ENCODE measurements around the gene GNAO1. TPM values are rescaled to one million over a fixed set of nuclear protein-coding genes. Genes with fewer than 3 reads are reported as not detected.

Gene GNAO1
- total and polyA plus RNA-seq, 9 of the 15 experiments (the other 6 are each of a cell fraction or from before 2014, with no cell fraction given), result 0.07 to 0.42 (median 0.08) TPM; not detected in 5

DNA sequence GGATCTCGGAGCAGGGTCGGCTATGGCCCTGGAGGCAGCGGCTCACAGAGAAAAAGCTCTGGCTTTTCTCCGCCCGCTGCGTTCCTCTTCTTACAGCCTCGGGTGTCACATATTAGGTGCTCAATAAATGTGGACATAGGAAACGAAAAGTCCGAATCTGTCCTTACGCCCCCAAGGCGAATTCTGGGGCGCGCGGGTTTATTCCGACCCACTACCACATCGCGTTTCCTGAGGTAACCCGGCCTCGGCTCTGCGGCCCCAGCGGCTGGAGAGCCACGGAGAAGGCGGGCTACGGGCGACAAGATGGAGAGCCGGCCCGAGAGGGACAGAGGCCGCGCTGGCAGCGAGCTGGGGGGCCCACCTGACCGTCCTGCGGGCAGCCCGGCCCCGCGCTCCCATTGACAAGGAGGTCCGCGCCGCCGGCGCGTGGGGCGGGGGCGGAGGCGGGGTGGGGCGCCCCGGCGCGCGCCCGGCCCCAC lies 573 bp upstream of the GNAO1 start:
- ATAC-seq, result peak; percentile 9
- H2AFZ ChIP-seq (ENCODE audit: low read depth, low read length), result peak overlapping the region; percentile 64
- no peaks in the 10 kb centered on the region for H3K79me2 ChIP-seq (ENCODE audit: control insufficient read depth, insufficient read depth, low read length)
- no peak for DNase-seq (ENCODE audit: extremely low read depth in 1 of 4, low spot score in 3 of 4)
- intact Hi-C loops (cut with micrococcal nuclease) (no loop called here), in situ Hi-C loops (cut with MboI) (no loop called here)
- BruUV-seq (replicated peaks), result no TSS peak
- H3K4me3 ChIP-seq, result peak overlapping the region; percentile 44
- 0 out of 2 replicates have a peak, but pooled peaks cover 5% of the 10 kb centered on the region for H4K20me1 ChIP-seq (replicated peaks; ENCODE audit: control insufficient read depth, insufficient read depth, low read length)
- no peaks in the 10 kb centered on the region for H3K9me3 ChIP-seq (replicated peaks; ENCODE audit: control insufficient read depth, insufficient read depth, low read depth, low read length)
- TF ChIP-seq NUFIP1 (IDR thresholded peaks at IDR 0.05; ENCODE audit: partially characterized antibody) (no peak), HDAC1 (IDR thresholded peaks at IDR 0.05) (no peak), SIRT6 (IDR thresholded peaks at IDR 0.05; ENCODE audit: low read depth, low read length) (no peak)
- TF ChIP-seq, protein P1, sequence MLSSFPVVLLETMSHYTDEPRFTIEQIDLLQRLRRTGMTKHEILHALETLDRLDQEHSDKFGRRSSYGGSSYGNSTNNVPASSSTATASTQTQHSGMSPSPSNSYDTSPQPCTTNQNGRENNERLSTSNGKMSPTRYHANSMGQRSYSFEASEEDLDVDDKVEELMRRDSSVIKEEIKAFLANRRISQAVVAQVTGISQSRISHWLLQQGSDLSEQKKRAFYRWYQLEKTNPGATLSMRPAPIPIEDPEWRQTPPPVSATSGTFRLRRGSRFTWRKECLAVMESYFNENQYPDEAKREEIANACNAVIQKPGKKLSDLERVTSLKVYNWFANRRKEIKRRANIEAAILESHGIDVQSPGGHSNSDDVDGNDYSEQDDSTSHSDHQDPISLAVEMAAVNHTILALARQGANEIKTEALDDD (IDR thresholded peaks at IDR 0.05), result no peak
- TF ChIP-seq, protein P2, sequence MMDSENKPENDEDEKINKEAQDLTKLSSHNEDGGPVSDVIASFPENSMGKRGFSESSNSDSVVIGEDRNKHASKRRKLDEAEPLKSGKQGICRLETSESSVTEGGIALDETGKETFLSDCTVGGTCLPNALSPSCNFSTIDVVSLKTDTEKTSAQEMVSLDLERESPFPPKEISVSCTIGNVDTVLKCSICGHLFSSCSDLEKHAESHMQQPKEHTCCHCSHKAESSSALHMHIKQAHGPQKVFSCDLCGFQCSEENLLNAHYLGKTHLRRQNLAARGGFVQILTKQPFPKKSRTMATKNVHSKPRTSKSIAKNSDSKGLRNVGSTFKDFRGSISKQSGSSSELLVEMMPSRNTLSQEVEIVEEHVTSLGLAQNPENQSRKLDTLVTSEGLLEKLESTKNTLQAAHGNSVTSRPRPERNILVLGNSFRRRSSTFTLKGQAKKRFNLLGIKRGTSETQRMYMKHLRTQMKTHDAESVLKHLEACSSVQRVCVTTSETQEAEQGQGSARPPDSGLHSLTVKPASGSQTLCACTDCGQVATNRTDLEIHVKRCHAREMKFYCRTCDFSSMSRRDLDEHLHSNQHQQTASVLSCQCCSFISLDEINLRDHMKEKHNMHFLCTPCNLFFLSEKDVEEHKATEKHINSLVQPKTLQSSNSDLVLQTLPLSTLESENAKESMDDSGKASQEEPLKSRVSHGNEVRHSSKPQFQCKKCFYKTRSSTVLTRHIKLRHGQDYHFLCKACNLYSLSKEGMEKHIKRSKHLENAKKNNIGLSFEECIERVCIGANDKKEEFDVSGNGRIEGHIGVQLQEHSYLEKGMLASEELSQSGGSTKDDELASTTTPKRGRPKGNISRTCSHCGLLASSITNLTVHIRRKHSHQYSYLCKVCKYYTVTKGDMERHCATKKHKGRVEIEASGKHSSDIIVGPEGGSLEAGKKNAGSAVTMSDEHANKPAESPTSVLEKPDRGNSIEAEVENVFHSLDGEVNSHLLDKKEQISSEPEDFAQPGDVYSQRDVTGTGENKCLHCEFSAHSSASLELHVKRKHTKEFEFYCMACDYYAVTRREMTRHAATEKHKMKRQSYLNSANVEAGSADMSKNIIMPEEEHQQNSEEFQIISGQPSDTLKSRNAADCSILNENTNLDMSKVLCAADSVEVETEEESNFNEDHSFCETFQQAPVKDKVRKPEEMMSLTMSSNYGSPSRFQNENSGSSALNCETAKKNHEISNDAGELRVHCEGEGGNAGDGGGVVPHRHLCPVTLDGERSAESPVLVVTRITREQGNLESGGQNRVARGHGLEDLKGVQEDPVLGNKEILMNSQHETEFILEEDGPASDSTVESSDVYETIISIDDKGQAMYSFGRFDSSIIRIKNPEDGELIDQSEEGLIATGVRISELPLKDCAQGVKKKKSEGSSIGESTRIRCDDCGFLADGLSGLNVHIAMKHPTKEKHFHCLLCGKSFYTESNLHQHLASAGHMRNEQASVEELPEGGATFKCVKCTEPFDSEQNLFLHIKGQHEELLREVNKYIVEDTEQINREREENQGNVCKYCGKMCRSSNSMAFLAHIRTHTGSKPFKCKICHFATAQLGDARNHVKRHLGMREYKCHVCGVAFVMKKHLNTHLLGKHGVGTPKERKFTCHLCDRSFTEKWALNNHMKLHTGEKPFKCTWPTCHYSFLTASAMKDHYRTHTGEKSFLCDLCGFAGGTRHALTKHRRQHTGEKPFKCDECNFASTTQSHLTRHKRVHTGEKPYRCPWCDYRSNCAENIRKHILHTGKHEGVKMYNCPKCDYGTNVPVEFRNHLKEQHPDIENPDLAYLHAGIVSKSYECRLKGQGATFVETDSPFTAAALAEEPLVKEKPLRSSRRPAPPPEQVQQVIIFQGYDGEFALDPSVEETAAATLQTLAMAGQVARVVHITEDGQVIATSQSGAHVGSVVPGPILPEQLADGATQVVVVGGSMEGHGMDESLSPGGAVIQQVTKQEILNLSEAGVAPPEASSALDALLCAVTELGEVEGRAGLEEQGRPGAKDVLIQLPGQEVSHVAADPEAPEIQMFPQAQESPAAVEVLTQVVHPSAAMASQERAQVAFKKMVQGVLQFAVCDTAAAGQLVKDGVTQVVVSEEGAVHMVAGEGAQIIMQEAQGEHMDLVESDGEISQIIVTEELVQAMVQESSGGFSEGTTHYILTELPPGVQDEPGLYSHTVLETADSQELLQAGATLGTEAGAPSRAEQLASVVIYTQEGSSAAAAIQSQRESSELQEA (IDR thresholded peaks at IDR 0.05; ENCODE audit: low read depth), result no peak
- 12% methylated on average over 27 of the region's 50 CpGs for WGBS (ENCODE audit: insufficient coverage, low coverage, missing lambda C conversion rate)
- H3K4me2 ChIP-seq (ENCODE audit: insufficient read depth, low read length), result peak overlapping the region; percentile 71
- no peak for FAIRE-seq
- H3K27me3 ChIP-seq (ENCODE audit: control insufficient read depth in 2 of 2, insufficient read depth in 2 of 2, low read length in 2 of 2), result peaks cover 24 to 28% of the 10 kb centered on the region in 2 experiments
- H3K4me1 ChIP-seq (replicated peaks in 1 of 2; ENCODE audit: control insufficient read depth in 2 of 2, insufficient read depth in 2 of 2, low read length in 2 of 2), result peaks cover 0 to 21% of the 10 kb centered on the region in 2 experiments; a peak in 2 of 5 replicates
- POLR2A ChIA-PET, result interaction anchor here (0.6 to 1.0 kb wide), 3 partner anchors 11 to 128 kb away, joined by 3 read pairs; no protein-coding TSS in a partner anchor
- CTCF ChIA-PET (ENCODE audit: low intra/inter-chr PET ratio), result no interaction called here
- H3K36me3 ChIP-seq (ENCODE audit: control insufficient read depth, insufficient read depth, low read length), result no peaks in the 10 kb centered on the region
- no peak overlapping the region for H3K27ac ChIP-seq (ENCODE audit: extremely low read depth, low read depth, low read length)
- no peaks in the 10 kb centered on the region for H3K9me1 ChIP-seq (ENCODE audit: control insufficient read depth, insufficient read depth, low read length)
- peak overlapping the region in 1 of 2 experiments; percentile 86; a peak in 2 of 4 replicates for H3K9ac ChIP-seq (ENCODE audit: insufficient read depth in 1 of 2, low read depth in 2 of 2, low read length in 2 of 2)
